Activated naive CD4-positive, alpha-beta T cell treated with anti-CD3 and anti-CD28 coated beads for 36 hours (primary cell): ENCODE measurements around the gene NCBP2. TPM values are rescaled to one million over a fixed set of nuclear protein-coding genes. Genes with fewer than 3 reads are reported as not detected.

Experiments used
- CTCF ChIA-PET: fragments of 350-600 bp; sonication (Branson Sonifier 250); formaldehyde crosslinking; loops from one replicate; lab custom pipeline; 2021; ENCODE audit warnings: antibody characterized with exemption; lab: Charles Lee
- DNase-seq: peaks from one replicate; pipeline ENCODE4 v3.0.0-alpha.2; 2020
- H3K27ac Mint-ChIP-seq: one replicate; pipeline ENCODE4 v1.8.0; 2021; ENCODE audit warnings: mild to moderate bottlenecking, mixed read lengths
- H3K27me3 Mint-ChIP-seq: one replicate; pipeline ENCODE4 v1.8.0; 2021; ENCODE audit warnings: low read depth, mixed read lengths
- H3K36me3 Mint-ChIP-seq: one replicate; pipeline ENCODE4 v1.8.0; 2021; ENCODE audit warnings: low read depth, mixed read lengths
- H3K4me1 Mint-ChIP-seq: one replicate; pipeline ENCODE4 v1.8.0; 2021; ENCODE audit warnings: low read depth, mixed read lengths
- H3K4me3 Mint-ChIP-seq: one replicate; pipeline ENCODE4 v1.8.0; 2021; ENCODE audit warnings: mild to moderate bottlenecking, moderate library complexity, mixed read lengths
- H3K9me3 Mint-ChIP-seq: one replicate; pipeline ENCODE4 v1.8.0; 2021; ENCODE audit warnings: mixed read lengths
- intact Hi-C: fragments of 100-400 bp; cut with micrococcal nuclease; formaldehyde crosslinking; loops from one replicate; pipeline ENCODE4 v1.15.1; 2023
- total RNA-seq, 2 experiments: library from RNA; stranded (reverse); gene quantifications; one replicate each; pipeline ENCODE4 v1.2.3, GENCODE V29; 2021

NCBP2 gene
- total RNA-seq, 2 experiments from 2014 or later, result 91.7 to 98.3 TPM

GRCh38 chr3:196889844-196890708 is 52.3 kb downstream of the NCBP2 start:
- H3K4me3 Mint-ChIP-seq, result no peak overlapping the region
- peaks cover 6% of the 10 kb centered on the region for H3K36me3 Mint-ChIP-seq
- H3K27me3 Mint-ChIP-seq, result no peaks in the 10 kb centered on the region
- CTCF ChIA-PET, result no interaction called here
- no peak for DNase-seq
- H3K4me1 Mint-ChIP-seq, result peaks cover 28% of the 10 kb centered on the region
- H3K27ac Mint-ChIP-seq, result no peak overlapping the region
- H3K9me3 Mint-ChIP-seq, result no peaks in the 10 kb centered on the region
- intact Hi-C loops, result no loop called here

- peaks cover 37% of the 10 kb centered on the region for H3K4me1 Mint-ChIP-seq
- H3K27ac Mint-ChIP-seq, result peak overlapping the region; percentile 46
- intact Hi-C loops, result no loop called here
- H3K27me3 Mint-ChIP-seq, result no peaks in the 10 kb centered on the region
- CTCF ChIA-PET, result interaction anchor here (0.7 to 1.1 kb wide), 3 partner anchors 12 to 143 kb away, joined by 3 to 4 read pairs (median 3); partner anchors contain the start of gene MELTF
- no peak overlapping the region for H3K4me3 Mint-ChIP-seq
- peaks cover 8% of the 10 kb centered on the region for H3K36me3 Mint-ChIP-seq
- no peaks in the 10 kb centered on the region for H3K9me3 Mint-ChIP-seq
- peak; percentile 18 for DNase-seq
These were observed 56.2 kb downstream of the NCBP2 start for GRCh38 chr3:196886144-196886543.

Other genes with a start within 250 kb of the NCBP2 start
- gene CEP19, start 230.3 kb downstream of the NCBP2 start, total RNA-seq, result 1 to 10 TPM; 3.1 to 4.4 TPM
- 10 to 100 TPM; 30.7 to 32.8 TPM for gene PIGX, start 230.2 kb downstream of the NCBP2 start, total RNA-seq
- 10 to 100 TPM; 66.6 to 68.4 TPM for gene PAK2, start 202.7 kb downstream of the NCBP2 start, total RNA-seq
- 10 to 100 TPM; 24.1 to 24.4 TPM for gene SENP5, start 74.6 kb downstream of the NCBP2 start, total RNA-seq
- gene PIGZ, start 26.3 kb upstream of the NCBP2 start, total RNA-seq, result under 1 TPM; 0.12 to 0.26 TPM
- gene MELTF, start 87.3 kb upstream of the NCBP2 start, total RNA-seq, result 1 to 10 TPM; 5.1 to 5.5 TPM